Measurements from ENCODE around the gene ASH1L. TPM values are rescaled to one million over a fixed set of nuclear protein-coding genes. Genes with fewer than 3 reads are reported as not detected.
A peak's percentile ranks its signal among the peaks of the same experiment; 100 is the strongest.

ASH1L gene
- total RNA-seq, 3 donors from 2014 or later, result 83.2 to 103 (median 85.6) TPM

- Histone ChIP-seq H3K36me3 (no peaks in the 10 kb centered on the region), H3K9me3 (no peaks in the 10 kb centered on the region), H3K27ac (no peak overlapping the region), H3K27me3 (no peaks in the 10 kb centered on the region), H3K4me1 (peaks cover 0 to 4% of the 10 kb centered on the region in 2 donors), H3K4me3 (no peak overlapping the region)
- TF ChIP-seq POLR2AphosphoS5 (IDR thresholded peaks at IDR 0.05), result no peak
- TF ChIP-seq CTCF (IDR thresholded peaks at IDR 0.05), result no peak
- TF ChIP-seq POLR2A (IDR thresholded peaks at IDR 0.05), result no peak
- intact Hi-C loops (cut with DNase I; ENCODE audit: low total_unique reads), result no loop called here
- DNase-seq (ENCODE audit: low spot score in 2 of 2), result no peak
Measured at GRCh38 chr1:155383406-155383805, 179.2 kb downstream of the ASH1L start.

DNA sequence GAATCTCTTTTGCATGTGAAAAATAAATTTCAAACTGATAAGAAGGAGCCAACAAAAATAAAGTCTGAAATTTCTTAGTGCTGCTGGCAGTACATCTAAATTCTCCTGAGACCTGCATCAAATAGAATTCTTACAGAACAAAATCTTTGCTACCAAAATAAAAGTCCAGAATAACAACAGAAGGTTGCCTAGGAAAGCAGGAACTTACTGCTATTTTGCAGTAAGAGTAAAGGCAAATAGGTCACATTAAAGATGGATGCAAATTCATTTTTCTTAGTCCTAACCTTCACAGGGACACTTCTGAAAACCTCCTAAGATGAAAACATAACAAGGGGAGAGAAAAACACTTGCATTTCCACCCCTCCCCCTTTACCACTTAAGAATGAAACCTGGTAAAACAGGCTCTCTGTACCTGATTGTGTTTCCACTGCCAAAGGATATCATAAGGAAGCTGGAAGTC is 182.9 kb downstream of the ASH1L start:
- DNase-seq (ENCODE audit: low spot score in 2 of 2), result no peak
- peak overlapping the region in 2 of 3 donors; percentile 9 to 32 for H3K4me3 ChIP-seq
- no peaks in the 10 kb centered on the region for H3K27me3 ChIP-seq
- TF ChIP-seq POLR2A (IDR thresholded peaks at IDR 0.05), result no peak
- TF ChIP-seq POLR2AphosphoS5 (IDR thresholded peaks at IDR 0.05), result no peak
- no peak for TF ChIP-seq CTCF (IDR thresholded peaks at IDR 0.05)
- no peaks in the 10 kb centered on the region for H3K36me3 ChIP-seq
- peaks cover 0 to 6% of the 10 kb centered on the region in 2 donors for H3K4me1 ChIP-seq
- intact Hi-C loops (cut with DNase I; ENCODE audit: low total_unique reads), result no loop called here
- H3K27ac ChIP-seq, result peak overlapping the region; percentile 67 to 73
- H3K9me3 ChIP-seq, result no peaks in the 10 kb centered on the region

DNA sequence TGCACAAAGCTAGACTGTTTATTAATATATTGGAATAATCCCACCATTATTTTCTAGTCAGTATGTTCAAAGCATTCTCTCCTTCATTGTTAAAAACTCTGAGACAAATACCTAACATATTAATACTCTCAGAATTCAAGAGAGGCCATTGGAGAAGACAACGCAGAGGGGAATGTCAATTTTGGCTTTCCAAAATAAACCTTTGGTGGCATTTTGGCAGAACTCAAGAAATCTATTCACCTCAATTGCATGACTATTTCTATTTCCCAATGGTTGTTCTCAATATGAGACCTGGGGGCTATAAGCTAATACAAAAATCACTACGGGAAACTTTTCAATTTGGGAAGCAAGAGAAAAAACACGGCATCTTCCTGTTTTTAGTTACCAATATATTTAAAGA is 183.4 kb downstream of the ASH1L start:
- Histone ChIP-seq H3K27me3 (no peaks in the 10 kb centered on the region), H3K27ac (peak overlapping the region; percentile 67 to 73), H3K9me3 (no peaks in the 10 kb centered on the region), H3K4me1 (peaks cover 0 to 6% of the 10 kb centered on the region in 2 donors), H3K36me3 (no peaks in the 10 kb centered on the region), H3K4me3 (peak overlapping the region in 2 of 3 donors; percentile 9 to 32)
- no peak for DNase-seq (ENCODE audit: low spot score in 2 of 2)
- intact Hi-C loops (cut with DNase I; ENCODE audit: low total_unique reads), result no loop called here
- TF ChIP-seq POLR2AphosphoS5 (IDR thresholded peaks at IDR 0.05), result no peak
- no peak for TF ChIP-seq POLR2A (IDR thresholded peaks at IDR 0.05)
- no peak for TF ChIP-seq CTCF (IDR thresholded peaks at IDR 0.05)

- DNase-seq (ENCODE audit: low spot score in 2 of 2), result no peak
- H3K27ac ChIP-seq, result no peak overlapping the region
- no peaks in the 10 kb centered on the region for H3K4me1 ChIP-seq
- H3K4me3 ChIP-seq, result no peak overlapping the region
- H3K27me3 ChIP-seq, result no peaks in the 10 kb centered on the region
- H3K36me3 ChIP-seq, result no peaks in the 10 kb centered on the region
- intact Hi-C loops (cut with DNase I; ENCODE audit: low total_unique reads), result no loop called here
- no peaks in the 10 kb centered on the region for H3K9me3 ChIP-seq
- TF ChIP-seq POLR2AphosphoS5 (IDR thresholded peaks at IDR 0.05) (no peak), CTCF (IDR thresholded peaks at IDR 0.05) (no peak), POLR2A (IDR thresholded peaks at IDR 0.05) (no peak)
Measured at GRCh38 chr1:155360051-155360450, 202.6 kb downstream of the ASH1L start.

DNA sequence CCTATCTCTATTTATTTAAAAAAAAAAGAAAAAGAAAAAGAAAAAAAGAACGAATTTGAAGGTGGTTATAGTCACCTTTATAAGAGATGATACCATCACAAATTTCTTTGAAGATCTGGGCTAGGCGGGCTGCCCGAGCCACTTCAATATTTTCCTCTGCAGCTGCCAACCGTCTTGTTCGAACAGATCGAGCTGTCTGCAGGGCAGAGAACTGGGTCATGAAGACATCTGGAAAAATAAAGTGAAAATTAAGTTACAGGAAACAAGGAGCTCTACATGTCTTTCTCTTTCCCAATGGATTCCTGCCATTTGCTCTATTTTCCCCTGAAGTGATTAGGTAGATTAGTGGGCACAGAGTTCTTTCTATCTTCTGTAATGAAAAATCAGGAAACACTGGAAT is 210.0 kb downstream of the ASH1L start:
- Histone ChIP-seq H3K27ac (no peak overlapping the region), H3K9me3 (no peaks in the 10 kb centered on the region), H3K36me3 (peaks cover 6% of the 10 kb centered on the region), H3K27me3 (no peaks in the 10 kb centered on the region), H3K4me3 (no peak overlapping the region), H3K4me1 (no peaks in the 10 kb centered on the region)
- intact Hi-C loops (cut with DNase I; ENCODE audit: low total_unique reads), result loop anchor here (5.0 kb wide), 1 partner anchor 460 kb away; no protein-coding TSS in a partner anchor
- DNase-seq (ENCODE audit: low spot score in 2 of 2), result no peak
- no peak for TF ChIP-seq POLR2AphosphoS5 (IDR thresholded peaks at IDR 0.05)
- no peak for TF ChIP-seq CTCF (IDR thresholded peaks at IDR 0.05)

Measured in breast epithelium (tissue), 4 donors.